Measurements from ENCODE around the gene TRAPPC6A.
"Not testable (repeated sequence)": the region's sequence is repeated elsewhere in the genome, so short reads cannot be mapped to it uniquely, and the experiment has no call there.

Gene TRAPPC6A

DNA sequence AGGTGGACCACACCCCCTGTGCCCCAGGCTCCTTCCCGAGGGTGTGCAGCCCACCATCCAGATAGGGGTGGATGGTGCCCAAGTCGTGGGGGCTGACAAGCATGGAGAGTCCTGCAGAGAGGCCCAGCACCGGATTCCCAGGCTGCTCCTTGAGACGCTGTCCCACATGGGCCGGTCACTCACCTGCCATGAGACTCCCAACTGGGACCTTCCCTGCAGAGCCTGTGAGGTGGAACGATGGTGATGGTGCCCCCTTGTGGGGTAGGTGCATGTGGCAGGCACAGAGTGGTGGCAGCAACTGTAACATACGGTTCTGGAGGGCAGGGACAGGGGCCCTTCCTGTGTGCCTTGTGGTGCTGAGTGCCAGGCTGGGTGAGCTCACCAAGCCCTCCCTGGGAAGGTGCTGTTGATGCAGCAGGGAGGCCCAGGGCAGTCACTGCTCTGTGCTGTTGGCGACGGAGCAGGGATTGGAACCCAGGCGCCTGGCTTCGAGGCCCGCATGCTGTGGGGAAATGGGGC is 52.0 kb downstream of the TRAPPC6A start:
- DNase-seq: peak; percentile 67

- no peak for DNase-seq
Observed at GRCh38 chr19:45125360-45125759, 52.7 kb downstream of the TRAPPC6A start.

GRCh38 chr19:45124021-45124420 is 54.0 kb downstream of the TRAPPC6A start:
- DNase-seq: no peak

- DNase-seq: no peak
Observed at GRCh38 chr19:45123440-45123850, 54.6 kb downstream of the TRAPPC6A start.

GRCh38 chr19:45122832-45123231 is 55.2 kb downstream of the TRAPPC6A start:
- DNase-seq: no peak

DNA sequence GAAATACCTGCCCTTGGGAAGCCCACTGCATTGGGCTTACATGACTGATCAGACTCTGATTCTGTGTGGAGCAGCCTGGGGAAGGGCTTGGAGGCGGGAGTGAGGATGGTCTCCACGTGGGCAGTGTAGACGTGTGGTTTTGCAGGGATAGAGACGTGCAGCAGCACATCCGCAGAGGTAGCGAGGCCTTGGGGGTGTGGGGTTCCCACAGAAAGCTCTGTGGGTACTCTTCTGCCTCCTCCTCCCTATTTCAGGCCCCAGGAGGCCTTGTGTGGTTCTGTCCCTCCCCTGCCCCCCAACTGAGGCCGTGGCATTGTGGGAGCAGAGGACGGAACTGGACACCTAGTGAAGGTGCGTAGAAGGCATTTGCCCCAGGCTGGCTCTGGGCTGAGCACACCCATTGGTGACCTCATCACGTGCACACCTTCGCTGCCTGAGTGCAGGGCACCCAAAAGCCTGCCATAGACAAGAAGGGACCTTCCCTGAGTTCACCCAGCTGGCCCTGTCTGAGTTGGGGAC is 56.2 kb downstream of the TRAPPC6A start:
- no peak for DNase-seq

- no peak for DNase-seq
Observed at GRCh38 chr19:45119582-45119981, 58.5 kb downstream of the TRAPPC6A start.

- not testable (repeated sequence) for DNase-seq
Observed at GRCh38 chr19:45118591-45119355, 59.3 kb downstream of the TRAPPC6A start.

DNA sequence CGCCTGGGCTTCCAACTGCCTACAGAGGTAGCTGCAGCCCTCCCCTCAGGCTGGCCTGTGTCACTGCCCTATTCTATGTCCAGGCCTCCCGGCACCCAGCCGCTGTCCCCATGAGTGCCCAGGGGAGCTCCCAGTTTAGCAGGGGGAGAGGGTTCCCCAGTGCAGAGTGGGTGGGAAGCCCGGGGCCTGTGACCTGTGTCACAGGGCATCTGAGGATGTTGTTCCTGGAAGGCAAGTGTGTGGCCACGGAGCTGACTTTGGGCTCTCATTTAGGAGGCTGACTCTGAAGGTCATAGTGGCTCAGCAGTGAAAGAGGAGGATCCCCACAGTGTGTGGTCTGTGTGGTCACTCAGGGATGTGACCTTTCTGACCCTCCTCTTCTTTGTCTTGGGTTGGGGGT is 59.9 kb downstream of the TRAPPC6A start:
- DNase-seq: no peak

- DNase-seq: no peak
Observed at GRCh38 chr19:45117671-45118070, 60.4 kb downstream of the TRAPPC6A start.

DNA sequence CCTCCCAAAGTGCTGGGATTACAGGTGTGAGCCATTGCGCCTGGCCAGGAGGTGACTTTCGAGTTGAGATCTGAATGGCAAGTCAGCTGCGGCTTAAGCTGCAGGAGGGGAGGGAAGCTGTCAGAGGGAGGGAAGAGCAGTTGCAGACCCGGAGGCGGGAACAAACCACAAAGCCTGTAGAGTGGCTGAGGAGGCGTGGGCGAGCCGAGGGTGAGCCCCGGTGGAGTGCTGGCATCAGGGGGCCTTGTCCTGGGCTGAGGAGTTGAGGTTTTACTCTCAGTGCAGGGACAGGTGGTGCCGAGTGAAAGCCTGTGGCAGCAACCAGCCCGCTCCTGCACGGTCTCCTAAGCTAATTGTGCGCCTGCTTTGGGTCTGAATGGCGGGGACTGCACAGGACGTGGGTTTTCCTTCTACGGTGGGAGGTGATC is 60.9 kb downstream of the TRAPPC6A start:
- peak; percentile 34 for DNase-seq

GRCh38 chr19:45115809-45116615 is 62.0 kb downstream of the TRAPPC6A start:
- no peak for DNase-seq

- DNase-seq: no peak
Observed at GRCh38 chr19:45114116-45114515, 63.9 kb downstream of the TRAPPC6A start.

- DNase-seq: no peak
Observed at GRCh38 chr19:45113628-45114027, 64.4 kb downstream of the TRAPPC6A start.

Measured in CD4-positive, alpha-beta T cell treated with Interleukin-17A for 1 hour (primary cell).